GM18873 (cell line): ENCODE results near the gene POLDIP2.

Experiments
- ATAC-seq: cut with Tn5 transposase; IDR thresholded peaks from one replicate; pipeline ENCODE4 v1.9.1; 2021; ENCODE audit warnings: mild to moderate bottlenecking, moderate library complexity, moderate number of reproducible peaks; ENCODE audit not compliant: unreplicated experiment, low FRiP score

The POLDIP2 gene

DNA sequence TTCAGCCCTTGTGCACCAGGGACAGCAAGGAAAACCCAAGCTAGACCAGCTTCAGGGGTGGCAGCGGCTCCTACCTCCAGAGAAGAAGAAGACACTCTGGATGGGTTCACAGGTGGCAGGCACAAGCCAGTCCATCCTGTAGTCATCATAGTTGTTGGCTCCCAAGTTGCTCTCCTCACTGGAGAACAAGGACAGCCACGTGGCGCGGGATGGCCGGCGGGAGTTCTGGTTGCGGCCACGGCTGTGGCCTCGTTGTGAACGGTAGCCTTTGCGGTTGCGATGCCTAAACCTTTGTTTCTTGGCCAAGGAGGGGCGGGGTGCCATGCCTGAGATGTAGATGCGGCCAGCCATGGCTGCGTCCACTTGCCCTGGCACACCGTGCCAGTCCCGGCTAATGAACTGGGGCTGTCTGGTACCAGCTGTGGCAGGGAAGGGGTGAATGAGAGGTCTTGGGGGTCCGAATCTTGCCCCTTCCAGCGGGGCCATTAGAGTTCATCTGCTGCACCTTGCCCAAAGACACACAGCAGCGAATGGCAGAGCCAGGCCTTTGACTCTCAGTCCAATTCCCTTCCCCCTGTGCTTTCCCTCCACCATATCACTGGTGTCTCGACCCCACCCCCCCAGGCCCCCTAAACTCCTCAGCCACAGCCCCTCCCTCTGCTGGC, 10.4 kb upstream of the POLDIP2 start:
- no peak for ATAC-seq

DNA sequence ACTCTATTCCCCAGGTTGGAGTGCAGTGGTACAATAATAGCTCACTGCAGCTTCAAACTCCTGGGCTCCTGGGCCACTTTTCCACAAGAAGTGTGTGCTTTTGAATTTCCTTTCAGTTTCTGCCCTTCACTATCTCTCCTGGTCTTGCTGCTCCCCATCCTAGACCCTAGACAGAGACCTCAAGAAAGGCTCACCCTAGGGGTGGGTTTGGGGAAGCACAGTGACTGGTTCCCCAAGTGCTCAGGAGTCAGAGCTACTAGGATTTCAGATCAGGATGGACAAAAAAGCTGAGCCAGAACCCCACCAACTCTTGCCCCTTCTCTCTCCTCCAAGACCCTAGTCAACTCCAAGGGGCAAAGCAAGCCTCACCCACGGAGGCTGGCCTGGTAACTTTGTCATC, 9.3 kb upstream of the POLDIP2 start:
- ATAC-seq, result no peak

- no peak for ATAC-seq
Measured at GRCh38 chr17:28365487-28365886, 8.2 kb upstream of the POLDIP2 start.

- no peak for ATAC-seq
Measured at GRCh38 chr17:28364665-28365363, 7.5 kb upstream of the POLDIP2 start, which contains the start of gene SEBOX. Gene SEBOX, minus strand, starts transcription at chr17:28365199. Its CDS starts 48 bp downstream, at chr17:28365151.

DNA sequence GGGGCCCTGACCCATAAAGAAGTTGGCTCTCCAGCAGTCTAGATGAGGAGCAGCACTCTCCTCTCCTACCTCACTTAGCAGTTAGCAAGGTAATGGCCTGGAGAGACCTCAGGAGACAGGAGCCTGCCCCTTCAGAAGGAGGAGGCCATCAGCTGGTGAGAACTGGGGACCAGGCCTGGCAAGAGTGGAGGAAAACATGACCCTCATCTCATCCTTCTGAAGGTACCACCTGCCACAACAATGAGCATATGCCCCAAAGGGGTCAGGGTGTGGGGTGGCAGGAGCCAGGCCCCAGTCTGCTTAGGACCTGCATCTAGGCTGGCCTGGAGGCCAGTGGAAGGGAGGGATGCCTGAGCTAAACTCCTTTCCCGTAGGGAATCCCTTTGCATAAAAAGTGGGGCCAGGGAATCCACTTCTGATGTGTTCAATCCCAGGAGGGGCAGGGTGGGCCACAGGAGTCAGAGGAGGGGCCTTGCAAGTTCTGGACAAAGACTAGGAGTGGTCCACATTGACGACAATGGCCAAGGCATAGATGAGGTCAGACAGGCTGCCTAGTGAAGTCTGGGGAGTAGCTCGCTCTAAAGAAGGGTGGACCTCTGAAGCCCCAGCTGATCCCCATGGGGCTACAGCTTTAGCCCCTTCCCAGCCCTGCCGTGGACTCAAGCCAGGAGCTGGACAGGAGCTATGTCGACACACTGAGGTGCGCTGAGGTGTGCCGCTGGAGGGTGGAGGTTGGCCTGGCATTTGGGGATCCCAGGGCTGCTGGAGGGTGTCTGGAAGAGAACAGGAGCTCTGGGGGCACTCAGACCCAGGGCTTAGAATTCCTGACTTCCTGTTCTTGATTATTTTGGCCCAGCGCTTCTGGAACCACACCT, 6.7 kb upstream of the POLDIP2 start:
- no peak for ATAC-seq

DNA sequence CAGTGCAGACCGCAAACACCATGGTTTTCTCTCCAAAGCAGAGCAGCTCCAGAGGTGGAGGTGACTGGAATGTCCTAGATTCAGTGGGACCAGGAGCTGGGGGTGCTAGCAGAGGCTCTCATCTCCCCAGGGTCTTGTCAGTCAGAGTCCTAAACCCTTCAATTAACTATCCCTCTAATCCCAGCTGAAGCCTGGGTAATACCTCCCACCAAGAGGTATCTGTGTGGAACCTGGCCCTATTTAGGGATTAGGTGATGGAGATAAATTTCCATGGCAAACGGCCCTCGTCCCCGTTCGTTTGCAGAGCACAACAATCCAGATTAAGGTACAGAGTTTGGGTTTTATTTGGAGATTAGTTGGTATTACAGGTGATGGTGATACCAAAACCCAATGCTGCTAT, 5.9 kb upstream of the POLDIP2 start:
- ATAC-seq, result no peak

- ATAC-seq, result no peak
Measured at GRCh38 chr17:28357901-28358197, 522 bp upstream of the POLDIP2 start.

- no peak for ATAC-seq
Measured at GRCh38 chr17:28350271-28350670, 7.1 kb downstream of the POLDIP2 start.

- no peak for ATAC-seq
Measured at GRCh38 chr17:28348979-28349378, 8.3 kb downstream of the POLDIP2 start.

DNA sequence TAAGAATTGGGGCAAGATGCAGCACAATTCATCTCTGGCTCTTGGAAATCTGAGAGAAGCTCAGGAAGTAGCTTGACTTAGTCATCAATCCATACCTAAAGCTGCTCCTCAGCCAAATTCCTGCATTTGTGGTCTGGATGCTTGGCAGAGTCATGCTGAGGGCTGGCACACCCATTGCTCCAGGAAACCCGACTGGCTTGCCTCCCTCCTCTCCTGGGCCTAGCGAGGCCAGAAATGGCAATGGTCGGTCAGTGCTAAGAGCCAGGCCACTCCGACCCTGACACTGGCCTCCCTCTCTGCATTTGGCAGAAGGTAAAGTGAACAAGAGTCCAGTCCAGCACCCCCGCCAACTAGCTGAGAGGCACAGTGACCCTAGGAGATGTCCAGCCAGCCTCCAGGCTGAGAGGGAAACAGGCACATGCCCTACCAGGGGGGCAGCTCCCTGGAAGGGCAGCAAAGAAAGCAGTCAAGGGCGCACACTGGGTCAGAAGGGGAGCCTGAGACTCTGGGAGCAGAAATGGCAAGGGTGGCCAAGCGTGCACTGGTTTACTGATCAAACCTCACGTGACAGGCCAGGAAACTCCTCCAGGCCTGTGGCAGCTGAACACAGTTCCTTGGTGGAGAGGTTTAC, 10.0 kb downstream of the POLDIP2 start:
- ATAC-seq, result no peak

- no peak for ATAC-seq
Measured at GRCh38 chr17:28346746-28347246, 10.5 kb downstream of the POLDIP2 start.

GRCh38 chr17:28346199-28346580, 11.1 kb downstream of the POLDIP2 start:
- ATAC-seq, result no peak

GRCh38 chr17:28345419-28346198, 11.7 kb downstream of the POLDIP2 start:
- ATAC-seq, result no peak

DNA sequence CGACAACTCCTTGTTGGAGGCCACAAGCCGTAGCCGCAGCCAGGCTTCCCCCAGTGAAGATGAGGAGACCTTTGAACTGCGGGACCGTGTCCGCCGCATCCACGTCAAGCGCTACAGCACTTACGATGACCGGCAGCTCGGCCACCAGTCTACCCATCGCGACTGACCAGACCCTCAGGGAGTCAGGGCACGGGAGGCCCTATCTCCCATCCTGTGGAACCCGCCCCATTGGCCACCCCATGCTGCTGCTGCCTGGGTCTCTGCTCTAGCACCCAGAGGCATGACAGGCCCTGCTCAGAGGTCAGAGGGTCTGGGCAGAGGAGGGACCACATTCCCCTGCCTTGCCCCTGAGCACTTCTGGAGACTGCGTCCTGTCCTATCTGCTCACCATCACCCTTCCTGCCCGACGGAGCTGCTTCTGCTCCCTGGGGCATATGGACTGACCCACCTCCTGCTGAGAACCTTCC, 12.9 kb downstream of the POLDIP2 start:
- ATAC-seq, result no peak

GRCh38 chr17:28344011-28344410, 13.3 kb downstream of the POLDIP2 start:
- ATAC-seq, result no peak

DNA sequence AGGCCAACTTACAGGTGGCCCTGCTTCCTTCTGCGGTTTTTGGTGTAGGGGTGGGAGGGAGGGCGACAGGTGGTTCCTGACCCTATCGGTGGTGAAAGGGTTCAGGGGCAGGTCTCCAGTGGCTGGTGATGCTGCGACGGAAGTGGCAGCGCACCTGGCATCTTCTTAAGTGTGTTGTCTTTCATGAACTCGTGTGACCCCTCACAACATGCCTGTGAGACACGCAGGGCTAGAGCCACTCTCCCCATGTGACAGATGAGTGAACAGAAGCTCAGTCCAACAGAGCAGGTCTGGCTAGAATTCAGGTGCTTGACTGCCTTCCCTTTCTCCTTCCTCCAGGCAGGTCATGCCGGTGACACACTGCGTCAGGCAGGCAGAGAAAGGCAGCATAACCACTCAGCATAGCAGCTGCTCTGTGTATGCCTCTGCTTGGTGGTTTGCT, 13.8 kb downstream of the POLDIP2 start:
- ATAC-seq, result no peak

GRCh38 chr17:28342313-28342712, 15.0 kb downstream of the POLDIP2 start:
- ATAC-seq, result no peak

GRCh38 chr17:28341516-28341915, 15.8 kb downstream of the POLDIP2 start:
- ATAC-seq, result no peak

DNA sequence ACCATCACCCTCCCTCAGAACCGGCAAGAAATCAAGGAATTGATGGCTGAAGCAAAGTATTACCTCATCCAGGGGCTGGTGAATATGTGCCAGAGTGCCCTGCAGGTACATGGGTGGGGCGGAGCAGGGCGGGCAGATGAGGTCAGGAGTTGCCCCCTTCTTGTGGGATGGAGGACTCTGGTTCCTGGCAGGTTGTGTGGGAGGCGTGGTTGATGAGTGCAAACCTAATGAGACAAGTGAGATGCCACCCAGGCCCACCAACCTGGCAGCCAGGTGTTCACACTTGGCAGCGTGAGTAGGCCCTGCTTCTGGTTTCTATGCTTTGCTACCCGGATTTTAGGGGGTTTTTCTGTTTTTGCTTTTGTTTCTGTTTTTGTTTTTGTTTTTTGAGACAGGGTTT, 17.0 kb downstream of the POLDIP2 start:
- no peak for ATAC-seq

DNA sequence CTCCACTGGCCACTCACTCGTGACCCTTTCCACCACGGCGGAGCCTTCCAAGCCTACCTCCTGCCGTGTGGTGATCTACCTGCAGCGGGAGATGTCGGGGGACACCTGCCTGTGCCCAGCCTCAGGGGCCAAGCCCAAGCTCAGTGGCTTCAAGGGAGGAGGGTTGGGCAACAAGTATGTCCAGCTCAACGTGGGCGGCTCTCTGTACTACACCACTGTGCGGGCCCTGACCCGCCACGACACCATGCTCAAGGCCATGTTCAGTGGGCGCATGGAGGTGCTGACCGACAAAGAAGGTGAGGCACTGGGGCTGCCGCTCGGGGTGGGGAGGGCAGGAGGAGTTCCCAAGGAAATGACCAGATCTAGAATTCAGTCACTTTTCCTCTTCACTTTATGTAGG, 17.9 kb downstream of the POLDIP2 start:
- no peak for ATAC-seq
